Activated CD4-positive, alpha-beta T cell treated with anti-CD3 and anti-CD28 coated beads for 1 hour (primary cell): Measurements from ENCODE around the gene ABI3.
"Not testable (repeated sequence)": the region's sequence is repeated elsewhere in the genome, so short reads cannot be mapped to it uniquely, and the experiment has no call there.

Experiments
- DNase-seq: peaks from one replicate; pipeline ENCODE4 v3.0.0-alpha.2; 2020

Gene ABI3

GRCh38 chr17:49254066-49254465 lies 43.6 kb downstream of the ABI3 start:
- no peak for DNase-seq

GRCh38 chr17:49255125-49255524 lies 44.6 kb downstream of the ABI3 start:
- no peak for DNase-seq

- no peak for DNase-seq
Measured at GRCh38 chr17:49258394-49258793, 47.9 kb downstream of the ABI3 start.

GRCh38 chr17:49259663-49260010 lies 49.1 kb downstream of the ABI3 start:
- no peak for DNase-seq

GRCh38 chr17:49260011-49260816 lies 49.7 kb downstream of the ABI3 start:
- DNase-seq: peak; percentile 28

- DNase-seq: no peak
Measured at GRCh38 chr17:49260817-49261291, 50.3 kb downstream of the ABI3 start.

- not testable (repeated sequence) for DNase-seq
Measured at GRCh38 chr17:49261540-49261939, 51.0 kb downstream of the ABI3 start.

GRCh38 chr17:49266233-49266632 lies 55.7 kb downstream of the ABI3 start:
- no peak for DNase-seq

GRCh38 chr17:49267912-49268311 lies 57.4 kb downstream of the ABI3 start:
- no peak for DNase-seq

GRCh38 chr17:49269356-49269755 lies 58.8 kb downstream of the ABI3 start:
- DNase-seq: no peak
